ENCODE data around the gene CDON. TPM values are rescaled to one million over a fixed set of nuclear protein-coding genes. Genes with fewer than 3 reads are reported as not detected.

The CDON gene
- total RNA-seq, 1 donor from 2014 or later, result 19.9 TPM

- no peak overlapping the region for H3K27ac Mint-ChIP-seq (ENCODE audit: unreplicated experiment)
- peaks cover 54% of the 10 kb centered on the region for H3K27me3 Mint-ChIP-seq (ENCODE audit: low read depth)
These were observed 152.3 kb downstream of the CDON start for GRCh38 chr11:125910226-125910849.

More at GRCh38 chr11:125910226-125910849, 152.3 kb downstream of the CDON start:
- no peaks in the 10 kb centered on the region for H3K9me3 Mint-ChIP-seq (ENCODE audit: low read depth)
- no peak for TF ChIP-seq CTCF (IDR thresholded peaks at IDR 0.05)
- H3K36me3 Mint-ChIP-seq (ENCODE audit: low read depth), result no peaks in the 10 kb centered on the region
- no peak overlapping the region for H3K4me3 Mint-ChIP-seq (ENCODE audit: unreplicated experiment)
- H3K4me1 Mint-ChIP-seq (ENCODE audit: low read depth), result no peaks in the 10 kb centered on the region
- DNase-seq (ENCODE audit: low spot score), result no peak

Other genes with a start within 250 kb of the CDON start
- gene PATE4, start 229.6 kb downstream of the CDON start, total RNA-seq, result not detected in 3 replicates
- gene HYLS1, start 175.2 kb downstream of the CDON start, total RNA-seq, result 4.3 to 4.7 TPM (median 4.5 TPM) in 3 replicates
- gene PUS3, start 159.7 kb downstream of the CDON start, total RNA-seq, result 7.7 to 10.0 TPM (median 8.4 TPM) in 3 replicates
- gene DDX25, start 158.4 kb downstream of the CDON start, total RNA-seq, result not detected in 3 replicates
- gene VSIG10L2, start 116.8 kb downstream of the CDON start, total RNA-seq, result not detected in 3 replicates
- gene RPUSD4, start 148.8 kb upstream of the CDON start, total RNA-seq, result 16.1 to 18.8 TPM (median 16.2 TPM) in 3 replicates
- 23.2 to 25.9 TPM (median 24.3 TPM) in 3 replicates for gene FAM118B, start 148.9 kb upstream of the CDON start, total RNA-seq
- 108 to 144 TPM (median 110 TPM) in 3 replicates for gene SRPRA, start 206.0 kb upstream of the CDON start, total RNA-seq
- 19.1 to 32.5 TPM (median 19.3 TPM) in 3 replicates for gene FOXRED1, start 206.3 kb upstream of the CDON start, total RNA-seq
- 8.6 to 10.0 TPM (median 9.8 TPM) in 3 replicates for gene TIRAP, start 220.2 kb upstream of the CDON start, total RNA-seq
- gene DCPS, start 241.2 kb upstream of the CDON start, total RNA-seq, result 12.3 to 14.8 TPM (median 12.4 TPM) in 3 replicates